Mesothelial cell of epicardium (in vitro differentiated cells): ENCODE measurements around the gene NDUFA5. TPM values are rescaled to one million over a fixed set of nuclear protein-coding genes. Genes with fewer than 3 reads are reported as not detected.

Source experiments
- DNase-seq, 2 experiments: peaks; one replicate each; pipeline ENCODE4 v3.0.0; 2021; ENCODE audit warnings: low spot score in 2 of 2; ENCODE audit not compliant: unreplicated experiment in 2 of 2
- H3K27ac Mint-ChIP-seq: 2 replicates; pipeline ENCODE4 v1.8.0; 2021; ENCODE audit warnings: mixed read lengths
- H3K27me3 Mint-ChIP-seq: 2 replicates; pipeline ENCODE4 v1.8.0; 2021; ENCODE audit warnings: low read depth, mixed read lengths
- H3K36me3 Mint-ChIP-seq: 2 replicates; pipeline ENCODE4 v1.8.0; 2021; ENCODE audit warnings: mixed read lengths
- H3K4me1 Mint-ChIP-seq: 2 replicates; pipeline ENCODE4 v1.8.0; 2021; ENCODE audit warnings: mixed read lengths
- H3K4me3 Mint-ChIP-seq: 2 replicates; pipeline ENCODE4 v1.8.0; 2021; ENCODE audit warnings: mild to moderate bottlenecking, moderate library complexity, mixed read lengths
- H3K9me3 Mint-ChIP-seq: 2 replicates; pipeline ENCODE4 v1.8.0; 2021; ENCODE audit warnings: mixed read lengths
- total RNA-seq: library from RNA; stranded (reverse); gene quantifications from 3 replicates; pipeline ENCODE4 v1.2.1, GENCODE V29; 2021
- TF ChIP-seq, protein P1 (sequence below): fragments of 200-600 bp; sonication (generic); IDR thresholded peaks from one replicate; pipeline ENCODE4 v1.5.0; 2021; ENCODE audit warnings: antibody characterized with exemption; ENCODE audit not compliant: unreplicated experiment

NDUFA5 gene
- total RNA-seq, 1 donor from 2014 or later, result 71.8 TPM

DNA sequence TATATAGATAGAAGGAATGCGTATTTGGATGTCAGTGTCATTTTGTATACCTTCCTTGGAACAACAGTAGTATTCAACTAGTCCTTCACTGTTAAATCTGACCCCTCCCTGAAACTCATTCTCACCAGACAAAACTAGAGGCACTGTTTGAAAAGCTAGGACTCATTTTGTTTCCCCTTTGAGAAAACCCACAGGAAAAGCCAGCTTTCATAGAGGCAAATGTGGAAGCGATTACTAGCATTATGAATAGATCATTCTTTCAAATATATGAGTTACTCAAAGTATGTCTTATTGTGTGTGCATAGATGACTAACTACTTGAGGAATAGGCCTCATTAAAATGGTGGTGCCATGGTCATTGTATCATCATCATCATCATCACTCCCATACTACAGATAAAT is 42.1 kb upstream of the NDUFA5 start:
- Mint-ChIP-seq H3K4me1 (peaks cover 13% of the 10 kb centered on the region), H3K4me3 (no peak overlapping the region), H3K9me3 (no peaks in the 10 kb centered on the region), H3K36me3 (no peaks in the 10 kb centered on the region), H3K27ac (no peak overlapping the region), H3K27me3 (no peaks in the 10 kb centered on the region)
- no peak for DNase-seq
- TF ChIP-seq, protein P1, sequence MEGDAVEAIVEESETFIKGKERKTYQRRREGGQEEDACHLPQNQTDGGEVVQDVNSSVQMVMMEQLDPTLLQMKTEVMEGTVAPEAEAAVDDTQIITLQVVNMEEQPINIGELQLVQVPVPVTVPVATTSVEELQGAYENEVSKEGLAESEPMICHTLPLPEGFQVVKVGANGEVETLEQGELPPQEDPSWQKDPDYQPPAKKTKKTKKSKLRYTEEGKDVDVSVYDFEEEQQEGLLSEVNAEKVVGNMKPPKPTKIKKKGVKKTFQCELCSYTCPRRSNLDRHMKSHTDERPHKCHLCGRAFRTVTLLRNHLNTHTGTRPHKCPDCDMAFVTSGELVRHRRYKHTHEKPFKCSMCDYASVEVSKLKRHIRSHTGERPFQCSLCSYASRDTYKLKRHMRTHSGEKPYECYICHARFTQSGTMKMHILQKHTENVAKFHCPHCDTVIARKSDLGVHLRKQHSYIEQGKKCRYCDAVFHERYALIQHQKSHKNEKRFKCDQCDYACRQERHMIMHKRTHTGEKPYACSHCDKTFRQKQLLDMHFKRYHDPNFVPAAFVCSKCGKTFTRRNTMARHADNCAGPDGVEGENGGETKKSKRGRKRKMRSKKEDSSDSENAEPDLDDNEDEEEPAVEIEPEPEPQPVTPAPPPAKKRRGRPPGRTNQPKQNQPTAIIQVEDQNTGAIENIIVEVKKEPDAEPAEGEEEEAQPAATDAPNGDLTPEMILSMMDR, result no peak

DNA sequence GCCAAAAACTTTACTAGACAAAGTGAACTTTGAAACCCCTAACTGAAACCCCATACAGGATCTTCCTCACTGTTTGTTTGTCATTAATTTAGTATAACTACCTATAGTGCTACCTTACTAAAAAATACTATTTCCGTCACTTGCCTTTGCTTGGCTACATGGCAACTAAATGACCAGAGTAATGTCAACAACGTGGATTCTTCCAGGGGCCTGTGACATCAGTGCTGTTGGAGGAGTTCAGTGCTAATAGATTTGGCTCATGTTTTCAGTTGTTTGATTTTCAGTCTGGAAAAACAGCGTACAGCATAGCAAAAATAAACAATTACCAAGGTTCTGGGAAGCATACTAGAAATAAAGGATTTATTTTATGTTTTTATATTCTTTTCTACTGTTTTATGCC is 41.0 kb upstream of the NDUFA5 start:
- Mint-ChIP-seq H3K4me1 (peaks cover 13% of the 10 kb centered on the region), H3K4me3 (no peak overlapping the region), H3K9me3 (peaks cover 4% of the 10 kb centered on the region), H3K27me3 (no peaks in the 10 kb centered on the region), H3K27ac (no peak overlapping the region), H3K36me3 (no peaks in the 10 kb centered on the region)
- TF ChIP-seq, protein P1, result no peak
- no peak for DNase-seq

DNA sequence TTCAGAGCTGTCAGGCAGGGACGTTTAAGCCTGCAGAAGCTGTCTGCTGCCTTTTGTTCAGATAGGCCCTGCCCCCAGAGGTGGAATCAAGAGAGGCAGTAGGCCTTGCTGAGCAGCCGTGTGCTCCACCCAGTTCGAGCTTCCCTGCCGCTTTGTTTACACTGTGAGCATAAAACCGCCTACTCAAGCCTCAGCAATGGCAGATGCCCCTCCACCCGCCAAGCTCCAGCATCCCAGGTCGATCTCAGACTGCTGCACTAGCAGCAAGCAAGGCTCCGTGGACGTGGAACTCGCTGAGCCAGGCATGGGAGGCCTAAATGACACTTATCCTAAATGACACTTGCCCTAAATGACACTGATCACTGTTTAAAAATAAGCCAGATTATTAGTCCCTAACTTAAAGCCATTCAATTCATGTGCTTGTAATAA is 37.2 kb upstream of the NDUFA5 start:
- no peak for DNase-seq

DNA sequence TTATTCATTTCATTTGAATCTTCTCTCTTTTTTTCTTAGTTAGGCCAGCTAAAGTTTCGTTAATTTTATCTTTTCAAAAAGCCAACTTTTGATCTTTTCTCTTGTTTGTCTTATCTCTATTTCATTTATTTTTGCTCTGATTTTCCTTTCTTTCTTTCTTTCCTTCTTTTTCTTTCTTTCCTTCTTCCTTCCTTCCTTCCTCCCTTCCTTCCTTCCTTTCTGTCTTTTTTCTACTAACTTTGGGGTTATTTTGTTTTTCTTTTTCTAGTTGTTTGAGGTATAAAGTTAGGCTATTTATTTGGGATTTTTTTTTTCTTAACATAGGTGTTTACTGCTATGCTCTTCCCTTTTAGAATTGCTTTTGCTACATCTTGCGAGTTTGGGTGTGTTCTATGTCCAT is 30.8 kb upstream of the NDUFA5 start:
- Mint-ChIP-seq H3K27me3 (no peaks in the 10 kb centered on the region), H3K27ac (no peak overlapping the region), H3K4me1 (no peaks in the 10 kb centered on the region), H3K36me3 (no peaks in the 10 kb centered on the region), H3K4me3 (no peak overlapping the region), H3K9me3 (no peaks in the 10 kb centered on the region)
- TF ChIP-seq, protein P1, result no peak
- no peak for DNase-seq

More for the DNA sequence above, 37.2 kb upstream of the NDUFA5 start:
- no peak overlapping the region for H3K27ac Mint-ChIP-seq
- no peak overlapping the region for H3K4me3 Mint-ChIP-seq
- TF ChIP-seq, protein P1, result no peak
- H3K27me3 Mint-ChIP-seq, result no peaks in the 10 kb centered on the region
- no peaks in the 10 kb centered on the region for H3K36me3 Mint-ChIP-seq
- H3K4me1 Mint-ChIP-seq, result peaks cover 3% of the 10 kb centered on the region
- peaks cover 4% of the 10 kb centered on the region for H3K9me3 Mint-ChIP-seq

DNA sequence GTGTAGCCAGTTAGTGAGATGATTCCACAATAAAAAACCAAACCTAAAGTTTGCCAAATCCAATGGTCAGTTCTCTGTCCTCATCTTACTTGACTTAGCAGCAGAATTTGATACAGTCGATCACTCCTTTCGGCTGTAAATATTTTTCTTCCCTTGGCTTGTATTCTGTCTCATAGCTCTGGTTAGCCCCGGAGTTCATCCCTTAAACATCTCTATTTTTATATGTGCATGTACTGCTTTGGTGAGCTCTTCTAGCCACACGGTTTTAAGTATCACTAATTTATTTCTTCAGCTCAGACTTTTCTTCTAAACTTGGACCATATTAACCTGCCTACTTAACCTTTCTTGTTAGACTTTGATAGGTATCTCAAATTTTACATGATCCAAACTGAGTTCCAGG is 26.2 kb upstream of the NDUFA5 start:
- peaks cover 4% of the 10 kb centered on the region for H3K4me1 Mint-ChIP-seq
- no peak overlapping the region for H3K27ac Mint-ChIP-seq
- no peaks in the 10 kb centered on the region for H3K27me3 Mint-ChIP-seq
- no peaks in the 10 kb centered on the region for H3K9me3 Mint-ChIP-seq
- no peak overlapping the region for H3K4me3 Mint-ChIP-seq
- TF ChIP-seq, protein P1, result no peak
- no peaks in the 10 kb centered on the region for H3K36me3 Mint-ChIP-seq
- DNase-seq, result no peak

DNA sequence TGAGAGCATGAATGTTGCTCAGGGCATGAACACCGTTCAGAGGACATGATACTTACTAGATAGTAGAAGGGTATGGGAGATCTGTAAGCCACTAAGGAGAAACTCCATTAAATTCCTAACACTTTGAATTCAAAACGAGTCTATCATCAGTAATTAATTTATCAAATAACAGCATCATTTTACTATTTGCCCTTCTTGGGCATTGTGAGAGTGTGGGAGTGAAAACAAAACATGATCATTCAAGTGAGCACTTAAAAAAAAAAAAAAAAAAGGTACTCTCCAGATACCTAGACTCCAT is 23.5 kb upstream of the NDUFA5 start:
- Mint-ChIP-seq H3K27ac (peak overlapping the region; percentile 67), H3K9me3 (no peaks in the 10 kb centered on the region), H3K27me3 (peaks cover 2% of the 10 kb centered on the region), H3K4me3 (peak overlapping the region; percentile 44), H3K4me1 (peaks cover 4% of the 10 kb centered on the region), H3K36me3 (no peaks in the 10 kb centered on the region)
- TF ChIP-seq, protein P1, result no peak
- no peak for DNase-seq
